B cell (primary cell): Measurements from ENCODE around the gene INSIG1. TPM values are rescaled to one million over a fixed set of nuclear protein-coding genes. Genes with fewer than 3 reads are reported as not detected.

Experiments
- ATAC-seq: fragments of 200-7000 bp; cut with Tn5 transposase; one replicate; pipeline ENCODE4 v1.10.0; 2021; ENCODE audit warnings: low read depth, mild to moderate bottlenecking, moderate number of reproducible peaks, moderate library complexity
- CTCF ChIA-PET: fragments of 350-600 bp; sonication (Branson Sonifier 250); formaldehyde crosslinking; loops from one replicate; lab custom pipeline; 2021; ENCODE audit warnings: antibody characterized with exemption, inconsistent platforms; lab: Charles Lee
- POLR2A ChIA-PET: fragments of 350-600 bp; sonication (Branson Sonifier 250); formaldehyde crosslinking; loops from one replicate; lab custom pipeline; 2021; ENCODE audit warnings: antibody characterized with exemption; lab: Charles Lee
- DNase-seq: peaks from one replicate; pipeline ENCODE4 v3.0.0; 2013
- H2AFZ ChIP-seq: 2 replicates; pipeline ENCODE4 v1.6.1; 2012; ENCODE audit warnings: mild to moderate bottlenecking, low read depth, low read length; ENCODE audit not compliant: insufficient read depth, poor library complexity, severe bottlenecking
- H3K27ac ChIP-seq, 2 donors: 1 replicate in 1 of 2; 2 replicates in 1 of 2; pipeline ENCODE4 v1.5.1; 2012 to 2013; ENCODE audit warnings: low read length in 2 of 2, mild to moderate bottlenecking in 2 of 2, moderate library complexity in 1 of 2
- H3K27me3 ChIP-seq, 4 experiments: fragments of 200-600 bp in 1 of 4; sonication (generic) in 1 of 4; replicated peaks in 1 of 4; 1 replicate in 2 of 4; 2 replicates in 2 of 4; pipeline versions ENCODE4 v1.6.1 to v1.7.0; 2013 to 2016; ENCODE audit warnings: low read length in 3 of 4, mild to moderate bottlenecking in 2 of 4, mixed read lengths in 1 of 4, moderate library complexity in 1 of 4; ENCODE audit not compliant: insufficient read depth in 4 of 4, control insufficient read depth in 3 of 4; ENCODE audit errors: control extremely low read depth in 1 of 4
- H3K36me3 ChIP-seq, 2 experiments: replicated peaks in 1 of 2; 1 replicate in 1 of 2; 2 replicates in 1 of 2; pipeline versions ENCODE4 v1.6.1 to v1.7.1; 2013; ENCODE audit warnings: low read length in 1 of 2; ENCODE audit not compliant: insufficient read depth in 2 of 2, control insufficient read depth in 1 of 2; ENCODE audit errors: control extremely low read depth in 1 of 2, extremely low read depth in 1 of 2
- H3K4me1 ChIP-seq, 2 donors: fragments of 200-600 bp in 1 of 2; sonication (generic) in 1 of 2; 1 replicate in 1 of 2; 2 replicates in 1 of 2; pipeline versions ENCODE4 v1.5.1 to v1.6.1; 2013 to 2017; ENCODE audit warnings: low read length in 2 of 2; ENCODE audit not compliant: control insufficient read depth in 2 of 2, insufficient read depth in 2 of 2
- H3K4me2 ChIP-seq: replicated peaks from 2 replicates; pipeline ENCODE3; 2012; ENCODE audit warnings: mild to moderate bottlenecking, low read depth, low read length; ENCODE audit not compliant: poor library complexity, severe bottlenecking
- H3K4me3 ChIP-seq, 5 experiments: fragments of 200-600 bp in 1 of 5; sonication (generic) in 1 of 5; 1 replicate in 3 of 5; 2 replicates in 2 of 5; pipeline versions ENCODE4 v1.5.1 to v1.7.0; 2011 to 2016; ENCODE audit warnings: low read length in 4 of 5, mild to moderate bottlenecking in 4 of 5, low read depth in 2 of 5, control low read depth in 1 of 5, moderate library complexity in 1 of 5; ENCODE audit not compliant: insufficient read depth in 1 of 5; ENCODE audit errors: control extremely low read depth in 1 of 5, extremely low read depth in 1 of 5
- H3K79me2 ChIP-seq: fragments of 200-600 bp; sonication (generic); one replicate; pipeline ENCODE4 v1.6.0; 2016; ENCODE audit warnings: low read length; ENCODE audit not compliant: control insufficient read depth, insufficient read depth
- H3K9ac ChIP-seq: fragments of 200-600 bp; sonication (generic); 2 replicates; pipeline ENCODE4 v1.6.1; 2017; ENCODE audit warnings: mild to moderate bottlenecking, low read length, moderate library complexity
- H3K9me3 ChIP-seq, 3 donors: one replicate each; pipeline versions ENCODE4 v1.6.1 to v1.7.1; 2013; ENCODE audit warnings: low read length in 2 of 3; ENCODE audit not compliant: control insufficient read depth in 2 of 3, insufficient read depth in 1 of 3; ENCODE audit errors: control extremely low read depth in 1 of 3
- H4K20me1 ChIP-seq: 2 replicates; pipeline ENCODE4 v1.6.0; 2012; ENCODE audit warnings: mild to moderate bottlenecking, low read length; ENCODE audit not compliant: insufficient read depth, control insufficient read depth, poor library complexity, severe bottlenecking
- H3K27ac Mint-ChIP-seq: one replicate; pipeline ENCODE4 v1.8.0; 2021; ENCODE audit warnings: mixed read lengths
- H3K27me3 Mint-ChIP-seq: one replicate; pipeline ENCODE4 v1.8.0; 2021; ENCODE audit warnings: mixed read lengths
- H3K4me1 Mint-ChIP-seq: one replicate; pipeline ENCODE4 v1.8.0; 2021; ENCODE audit warnings: mixed read lengths
- H3K4me3 Mint-ChIP-seq: one replicate; pipeline ENCODE4 v1.8.0; 2021; ENCODE audit warnings: mixed read lengths
- H3K9me3 Mint-ChIP-seq: one replicate; pipeline ENCODE4 v1.8.0; 2022; ENCODE audit warnings: mixed read lengths; ENCODE audit not compliant: insufficient read depth
- EZH2 ChIP-seq: IDR thresholded peaks from 2 replicates; pipeline ENCODE4 v1.6.1; 2012; ENCODE audit warnings: borderline replicate concordance, low read depth, mild to moderate bottlenecking, moderate library complexity, low read length; ENCODE audit not compliant: insufficient read depth, poor library complexity, severe bottlenecking
- WGBS: methylation state at CpG from one replicate; pipeline ENCODE4 v1.1.5; 2013; ENCODE audit warnings: missing lambda C conversion rate; ENCODE audit not compliant: insufficient coverage; 5-methylcytosine and 5-hydroxymethylcytosine counted together
- intact Hi-C: fragments of 100-400 bp; cut with micrococcal nuclease; formaldehyde crosslinking; loops from one replicate; pipeline ENCODE4 v1.10.0; 2022
- polyA plus RNA-seq: library from polyadenylated mRNA; depleted of rRNA; stranded (reverse); fragments of >200 nt; gene quantifications from 2 replicates; pipeline ENCODE4 v1.2.3, GENCODE V29; 2012
- total RNA-seq, 2 donors: library from RNA; stranded (reverse); fragments of 120-200 nt in 1 of 2; gene quantifications; 1 replicate in 1 of 2; 2 replicates in 1 of 2; pipeline versions ENCODE4 v1.2.3 to v1.2.4, GENCODE V29; 2013 to 2022
- TF ChIP-seq, protein P1 (sequence below): fragments of 200-600 bp; IDR thresholded peaks from one replicate; pipeline ENCODE4 v1.8.0; 2022; ENCODE audit warnings: antibody characterized with exemption, mild to moderate bottlenecking

Gene INSIG1
- total and polyA plus RNA-seq, 2 donors (not counting 1 experiment from before 2014, with no cell fraction given): 32.2 to 56.2 TPM

GRCh38 chr7:155327590-155328320, 30.1 kb downstream of the INSIG1 start:
- peaks cover 9% of the 10 kb centered on the region for H3K27me3 Mint-ChIP-seq
- peaks cover 2% of the 10 kb centered on the region for H3K4me1 Mint-ChIP-seq
- TF ChIP-seq, protein P1, sequence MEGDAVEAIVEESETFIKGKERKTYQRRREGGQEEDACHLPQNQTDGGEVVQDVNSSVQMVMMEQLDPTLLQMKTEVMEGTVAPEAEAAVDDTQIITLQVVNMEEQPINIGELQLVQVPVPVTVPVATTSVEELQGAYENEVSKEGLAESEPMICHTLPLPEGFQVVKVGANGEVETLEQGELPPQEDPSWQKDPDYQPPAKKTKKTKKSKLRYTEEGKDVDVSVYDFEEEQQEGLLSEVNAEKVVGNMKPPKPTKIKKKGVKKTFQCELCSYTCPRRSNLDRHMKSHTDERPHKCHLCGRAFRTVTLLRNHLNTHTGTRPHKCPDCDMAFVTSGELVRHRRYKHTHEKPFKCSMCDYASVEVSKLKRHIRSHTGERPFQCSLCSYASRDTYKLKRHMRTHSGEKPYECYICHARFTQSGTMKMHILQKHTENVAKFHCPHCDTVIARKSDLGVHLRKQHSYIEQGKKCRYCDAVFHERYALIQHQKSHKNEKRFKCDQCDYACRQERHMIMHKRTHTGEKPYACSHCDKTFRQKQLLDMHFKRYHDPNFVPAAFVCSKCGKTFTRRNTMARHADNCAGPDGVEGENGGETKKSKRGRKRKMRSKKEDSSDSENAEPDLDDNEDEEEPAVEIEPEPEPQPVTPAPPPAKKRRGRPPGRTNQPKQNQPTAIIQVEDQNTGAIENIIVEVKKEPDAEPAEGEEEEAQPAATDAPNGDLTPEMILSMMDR: no peak
- TF ChIP-seq EZH2: no peak
- DNase-seq (no peak), ATAC-seq (no peak)
- intact Hi-C loops: no loop called here
- no peak overlapping the region for H3K4me3 Mint-ChIP-seq
- Histone ChIP-seq H3K4me1 (no peaks in the 10 kb centered on the region), H3K9ac (no peak overlapping the region), H3K27me3 (peaks cover 0 to 8% (median 0%) of the 10 kb centered on the region in 4 experiments), H2AFZ (no peak overlapping the region), H3K36me3 (no peaks in the 10 kb centered on the region), H4K20me1 (no peaks in the 10 kb centered on the region), H3K4me3 (no peak overlapping the region), H3K4me2 (no peak overlapping the region), H3K79me2 (no peaks in the 10 kb centered on the region), H3K27ac (no peak overlapping the region), H3K9me3 (peaks cover 4 to 22% (median 10%) of the 10 kb centered on the region in 3 donors)
- POLR2A ChIA-PET: no interaction called here
- WGBS: 88% methylated on average over 13 of the region's 13 CpGs
- peaks cover 9% of the 10 kb centered on the region for H3K9me3 Mint-ChIP-seq
- CTCF ChIA-PET: no interaction called here
- H3K27ac Mint-ChIP-seq: no peak overlapping the region

DNA sequence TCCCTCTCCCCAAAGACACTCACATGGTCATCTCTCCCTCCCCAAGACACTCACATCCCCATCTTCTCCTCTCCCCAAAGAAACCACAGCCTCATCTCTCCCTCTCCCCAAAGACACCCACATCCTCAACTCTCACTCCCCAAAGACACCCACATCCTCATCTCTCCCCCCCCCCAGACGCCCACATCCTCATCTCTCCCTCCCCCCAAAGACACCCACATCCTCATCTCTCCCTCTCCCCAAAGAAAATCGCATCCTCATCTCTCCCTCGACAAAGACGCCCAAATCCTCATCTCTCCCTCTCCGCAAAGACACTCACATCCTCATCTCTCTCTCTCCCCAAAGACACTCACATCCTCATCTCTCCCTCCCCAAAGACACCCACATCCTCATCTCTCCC, 31.5 kb downstream of the INSIG1 start:
- DNase-seq (no peak), ATAC-seq (no peak)
- H3K27ac Mint-ChIP-seq: no peak overlapping the region
- no peaks in the 10 kb centered on the region for H3K4me1 Mint-ChIP-seq
- POLR2A ChIA-PET: no interaction called here
- no peaks in the 10 kb centered on the region for H3K4me1 ChIP-seq
- no CpG with 5 or more reads among the region's 5 CpGs for WGBS
- H3K27ac ChIP-seq: no peak overlapping the region
- H3K4me2 ChIP-seq: no peak overlapping the region
- H3K9me3 Mint-ChIP-seq: no peaks in the 10 kb centered on the region
- H4K20me1 ChIP-seq: no peaks in the 10 kb centered on the region
- CTCF ChIA-PET: no interaction called here
- no peak for TF ChIP-seq EZH2
- TF ChIP-seq, protein P1: no peak
- H3K79me2 ChIP-seq: no peaks in the 10 kb centered on the region
- H3K27me3 ChIP-seq: peaks cover 0 to 8% (median 0%) of the 10 kb centered on the region in 4 experiments
- no peak overlapping the region for H2AFZ ChIP-seq
- intact Hi-C loops: no loop called here
- no peaks in the 10 kb centered on the region for H3K36me3 ChIP-seq
- peaks cover 9% of the 10 kb centered on the region for H3K27me3 Mint-ChIP-seq
- peaks cover 0 to 17% (median 2%) of the 10 kb centered on the region in 3 donors for H3K9me3 ChIP-seq
- no peak overlapping the region for H3K9ac ChIP-seq
- H3K4me3 Mint-ChIP-seq: no peak overlapping the region
- no peak overlapping the region for H3K4me3 ChIP-seq
